ENCODE data around the gene MINPP1.

DNA sequence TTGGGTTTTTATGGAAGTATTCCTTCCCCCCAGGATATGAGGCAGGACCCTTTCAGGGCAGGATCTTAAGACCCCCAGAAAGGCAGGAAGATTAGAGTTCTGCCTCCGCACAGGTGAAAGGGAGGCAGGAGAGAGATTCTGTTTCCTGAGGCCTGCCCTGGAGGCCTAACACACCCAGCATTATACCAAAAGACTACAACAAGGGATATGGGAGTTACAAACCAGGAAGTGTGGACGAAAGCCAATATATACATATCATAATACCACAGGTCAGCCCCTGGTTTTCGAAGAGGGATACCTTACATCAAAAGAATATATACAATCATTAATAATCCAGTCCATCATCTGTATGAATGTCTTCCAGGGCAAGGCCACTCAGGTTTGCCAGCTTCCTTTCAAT, 14.2 kb downstream of the MINPP1 start:
- no peak for TF ChIP-seq POLR2AphosphoS5 (IDR thresholded peaks at IDR 0.05; ENCODE audit: low read depth, low read length)
- TF ChIP-seq CTCF (IDR thresholded peaks at IDR 0.05), result no peak
